SK-N-SH (cell line): ENCODE data around the gene ONECUT1. TPM values are rescaled to one million over a fixed set of nuclear protein-coding genes. Genes with fewer than 3 reads are reported as not detected.

Source experiments
- CTCF ChIA-PET: fragments of 300-600, 350-600 bp; formaldehyde crosslinking; extraction: SDS; loops from one replicate; lab custom pipeline; 2021; lab: Yijun Ruan, JAX
- POLR2A ChIA-PET: fragments of 350-600 bp; sonication (Branson Sonifier 250); formaldehyde crosslinking; extraction: SDS; loops from one replicate; lab custom pipeline; 2020; ENCODE audit warnings: antibody characterized with exemption, inconsistent platforms; lab: Yijun Ruan, JAX
- DNase-seq: peaks from one replicate; pipeline ENCODE4 v3.0.0; 2012
- H2AFZ ChIP-seq: fragments of 200-600 bp; sonication (generic); 2 replicates; pipeline ENCODE4 v1.8.1; 2016; ENCODE audit warnings: antibody characterized with exemption, mild to moderate bottlenecking, low read depth
- H3F3A ChIP-seq: fragments of 200-600 bp; sonication (generic); replicated peaks from 2 replicates; pipeline ENCODE3; 2016; ENCODE audit warnings: antibody characterized with exemption, mild to moderate bottlenecking; ENCODE audit not compliant: insufficient read depth
- H3K27ac ChIP-seq, 2 experiments: fragments of 200-500 bp in 1 of 2; fragments of 200-600 bp in 1 of 2; sonication (Bioruptor generic) in 1 of 2; sonication (generic), shearing (Covaris generic) in 1 of 2; 2 replicates each; pipeline versions ENCODE4 v1.5.1 to v1.6.1; 2014 to 2016; ENCODE audit warnings: low read depth in 2 of 2, inconsistent platforms in 1 of 2, low read length in 1 of 2, mild to moderate bottlenecking in 1 of 2, mixed read lengths in 1 of 2
- H3K27me3 ChIP-seq: fragments of 200-600 bp; sonication (generic), shearing (Covaris generic); 2 replicates; pipeline ENCODE4 v1.6.1; 2016; ENCODE audit warnings: mixed run types; ENCODE audit not compliant: insufficient read depth
- H3K36me3 ChIP-seq, 2 experiments: fragments of 200-500 bp in 1 of 2; fragments of 200-600 bp in 1 of 2; sonication (Bioruptor generic) in 1 of 2; sonication (generic) in 1 of 2; replicated peaks in 1 of 2; 2 replicates each; pipeline versions ENCODE3 to v1.5.1; 2014 to 2016; ENCODE audit warnings: low read length in 1 of 2, mild to moderate bottlenecking in 1 of 2; ENCODE audit not compliant: insufficient read depth in 2 of 2, control insufficient read depth in 1 of 2
- H3K4me1 ChIP-seq, 2 experiments: fragments of 200-500 bp in 1 of 2; fragments of 200-600 bp in 1 of 2; sonication (Bioruptor generic) in 1 of 2; sonication (generic), shearing (Covaris generic) in 1 of 2; 2 replicates each; pipeline versions ENCODE4 v1.5.1 to v1.6.1; 2014 to 2016; ENCODE audit warnings: low read depth in 1 of 2, low read length in 1 of 2, mixed run types in 1 of 2; ENCODE audit not compliant: insufficient read depth in 2 of 2, control insufficient read depth in 1 of 2
- H3K4me2 ChIP-seq: fragments of 200-600 bp; sonication (generic), shearing (Covaris generic); 2 replicates; pipeline ENCODE4 v1.6.1; 2017; ENCODE audit warnings: mixed run types
- H3K4me3 ChIP-seq, 2 experiments: fragments of 200-500 bp in 1 of 2; fragments of 200-600 bp in 1 of 2; sonication (Bioruptor generic) in 1 of 2; sonication (generic), shearing (Covaris generic) in 1 of 2; 2 replicates each; pipeline versions ENCODE4 v1.5.1 to v1.8.1; 2014 to 2016; ENCODE audit warnings: low read depth in 2 of 2, inconsistent platforms in 1 of 2, low read length in 1 of 2, mild to moderate bottlenecking in 1 of 2, mixed read lengths in 1 of 2, moderate library complexity in 1 of 2
- H3K79me2 ChIP-seq: fragments of 200-600 bp; sonication (generic); 2 replicates; pipeline ENCODE4 v1.8.1; 2017; ENCODE audit warnings: mild to moderate bottlenecking; ENCODE audit not compliant: insufficient read depth
- H3K9ac ChIP-seq: fragments of 200-600 bp; sonication (generic); 2 replicates; pipeline ENCODE4 v1.6.1; 2017; ENCODE audit warnings: mixed run types
- H3K9me2 ChIP-seq: fragments of 200-600 bp; sonication (generic); 2 replicates; pipeline ENCODE4 v1.6.1; 2017; ENCODE audit warnings: mixed run types
- H3K9me3 ChIP-seq: fragments of 200-600 bp; sonication (generic); 2 replicates; pipeline ENCODE4 v1.6.1; 2017; ENCODE audit warnings: mixed run types, mild to moderate bottlenecking, moderate library complexity
- H4K20me1 ChIP-seq: fragments of 200-600 bp; sonication (generic); 2 replicates; pipeline ENCODE4 v1.6.1; 2017; ENCODE audit warnings: mild to moderate bottlenecking, mixed run types; ENCODE audit not compliant: insufficient read depth
- ELF1 ChIP-seq: IDR thresholded peaks from 2 replicates; pipeline ENCODE4 v1.4.0; 2012
- FOSL2 ChIP-seq: IDR thresholded peaks from 2 replicates; pipeline ENCODE4 v1.4.0; 2012; ENCODE audit warnings: low read depth, mild to moderate bottlenecking, moderate library complexity, borderline replicate concordance
- IRF3 ChIP-seq: fragments of 150-350 bp; IDR thresholded peaks from 2 replicates; pipeline ENCODE4 v1.6.1; 2016; ENCODE audit warnings: mild to moderate bottlenecking, low read depth, low read length
- JUND ChIP-seq: IDR thresholded peaks from 2 replicates; pipeline ENCODE4 v1.4.0; 2012
- MEF2A ChIP-seq: IDR thresholded peaks from 2 replicates; pipeline ENCODE4 v1.4.0; 2012; ENCODE audit warnings: low read depth, borderline replicate concordance
- POLR2AphosphoS5 ChIP-seq: IDR thresholded peaks from 2 replicates; pipeline ENCODE4 v1.6.1; 2012; ENCODE audit warnings: low read depth, low read length
- RAD21 ChIP-seq: IDR thresholded peaks from 2 replicates; pipeline ENCODE4 v1.6.1; 2012; ENCODE audit warnings: mild to moderate bottlenecking, low read length
- RCOR1 ChIP-seq: fragments of 150-350 bp; IDR thresholded peaks from 2 replicates; pipeline ENCODE4 v1.6.1; 2017; ENCODE audit warnings: antibody characterized with exemption, low read length
- RFX5 ChIP-seq: IDR thresholded peaks from 2 replicates; pipeline ENCODE4 v1.6.1; 2012; ENCODE audit warnings: mild to moderate bottlenecking, improper control_type of control experiment, low read length
- RXRA ChIP-seq: IDR thresholded peaks from 2 replicates; pipeline ENCODE4 v1.4.0; 2012; ENCODE audit warnings: low read depth, mild to moderate bottlenecking, borderline replicate concordance
- SIN3A ChIP-seq: IDR thresholded peaks from 2 replicates; pipeline ENCODE4 v1.6.1; 2012; ENCODE audit warnings: low read depth, mild to moderate bottlenecking, low read length, moderate library complexity, borderline replicate concordance
- TCF12 ChIP-seq: IDR thresholded peaks from 2 replicates; pipeline ENCODE4 v1.4.0; 2012
- WGBS: methylation state at CpG from one replicate; pipeline ENCODE4 v1.1.6; 2017; ENCODE audit warnings: low lambda C conversion rate; 5-methylcytosine and 5-hydroxymethylcytosine counted together
- polyA plus RNA-seq, 3 experiments: library from polyadenylated mRNA; depleted of rRNA; stranded (reverse); fragments of >200 nt; gene quantifications; 2 replicates each; pipeline ENCODE4 v1.2.3, GENCODE V29; 2012
- TF ChIP-seq, protein P1 (sequence below): IDR thresholded peaks from 2 replicates; pipeline ENCODE4; 2012

ONECUT1 gene
- polyA plus RNA-seq, 1 of the 3 experiments (the other 2 are of a cell fraction): not detected

DNA sequence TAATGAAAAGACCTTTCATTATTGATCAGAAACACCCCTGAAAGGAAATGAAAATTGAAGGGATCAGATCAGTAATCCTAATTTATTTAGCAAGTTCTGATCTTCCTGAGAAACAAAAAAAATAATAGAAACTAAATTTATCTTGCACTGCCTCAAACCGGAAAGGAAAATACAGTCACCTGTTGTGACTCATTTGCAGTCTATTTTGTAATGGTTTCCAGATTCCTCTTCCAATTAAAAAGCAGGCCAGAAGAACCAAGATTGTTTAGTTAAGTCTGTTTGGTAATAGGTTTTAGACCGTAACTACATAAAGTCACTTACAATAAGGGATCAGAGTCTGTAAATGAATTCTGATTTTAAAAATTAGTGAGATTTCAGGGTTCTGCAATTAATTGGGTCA, 61.2 kb downstream of the ONECUT1 start:
- H3F3A ChIP-seq: peaks cover 2% of the 10 kb centered on the region
- ChIA-PET CTCF (interaction anchor here (0.6 to 1.7 kb wide), 4 partner anchors 18 to 608 kb away, joined by 3 to 5 read pairs (median 3); no protein-coding TSS in a partner anchor), POLR2A (no interaction called here)
- peak; percentile 5 for DNase-seq
- no peaks in the 10 kb centered on the region for H3K36me3 ChIP-seq
- H3K4me2 ChIP-seq: peak overlapping the region; percentile 48
- TF ChIP-seq TCF12 (peak; percentile 91), POLR2AphosphoS5 (peak; percentile 49; the same call in 1 of the 2 replicates), IRF3 (no peak), RCOR1 (0 out of 2 replicates have a peak, but pooled peaks have one; percentile 25), MEF2A (0 out of 2 replicates have a peak, but pooled peaks have one; percentile 40), FOSL2 (peak; percentile 76), RFX5 (no peak), JUND (peak; percentile 71)
- TF ChIP-seq, protein P1, sequence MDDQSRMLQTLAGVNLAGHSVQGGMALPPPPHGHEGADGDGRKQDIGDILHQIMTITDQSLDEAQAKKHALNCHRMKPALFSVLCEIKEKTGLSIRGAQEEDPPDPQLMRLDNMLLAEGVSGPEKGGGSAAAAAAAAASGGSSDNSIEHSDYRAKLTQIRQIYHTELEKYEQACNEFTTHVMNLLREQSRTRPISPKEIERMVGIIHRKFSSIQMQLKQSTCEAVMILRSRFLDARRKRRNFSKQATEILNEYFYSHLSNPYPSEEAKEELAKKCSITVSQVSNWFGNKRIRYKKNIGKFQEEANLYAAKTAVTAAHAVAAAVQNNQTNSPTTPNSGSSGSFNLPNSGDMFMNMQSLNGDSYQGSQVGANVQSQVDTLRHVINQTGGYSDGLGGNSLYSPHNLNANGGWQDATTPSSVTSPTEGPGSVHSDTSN: peak; percentile 27; the same call in 1 of the 2 replicates
- TF ChIP-seq, all 33 proteins: peak for 7
- no peaks in the 10 kb centered on the region for H4K20me1 ChIP-seq
- no peaks in the 10 kb centered on the region for H3K79me2 ChIP-seq
- no peaks in the 10 kb centered on the region for H3K27me3 ChIP-seq
- no peak overlapping the region for H2AFZ ChIP-seq
- H3K9me2 ChIP-seq: no peaks in the 10 kb centered on the region
- H3K27ac ChIP-seq: peak overlapping the region; percentile 25 to 31; a peak in 2 of 4 replicates
- H3K9ac ChIP-seq: no peak overlapping the region
- no peak overlapping the region for H3K4me3 ChIP-seq
- H3K9me3 ChIP-seq: no peaks in the 10 kb centered on the region
- WGBS: 14% methylated on average over 2 of the region's 2 CpGs
- peaks cover 4 to 18% of the 10 kb centered on the region in 2 experiments for H3K4me1 ChIP-seq

DNA sequence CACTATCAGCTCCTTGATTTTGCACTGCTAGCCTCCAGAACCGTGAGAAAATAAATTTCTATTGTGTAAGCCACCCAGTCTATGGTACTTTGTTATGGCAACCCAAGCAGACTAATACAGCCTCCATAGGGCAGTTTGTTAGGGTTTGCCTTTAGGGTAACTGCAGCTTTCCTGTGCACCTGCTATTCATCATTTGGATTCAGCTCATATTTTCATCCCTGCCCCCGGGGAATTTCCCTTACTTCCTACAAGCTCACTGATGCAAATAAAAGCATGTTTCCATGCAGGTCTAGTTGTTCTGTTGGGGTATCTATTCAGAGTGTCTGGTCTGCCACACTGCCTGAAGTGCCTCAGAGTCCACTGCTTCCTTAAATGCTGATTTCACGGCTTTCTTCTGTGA, 62.3 kb downstream of the ONECUT1 start:
- H3K9me3 ChIP-seq: no peaks in the 10 kb centered on the region
- peaks cover 4 to 18% of the 10 kb centered on the region in 2 experiments for H3K4me1 ChIP-seq
- 88% methylated on average over 3 of the region's 3 CpGs for WGBS
- CTCF ChIA-PET: interaction anchor here (1.2 to 1.7 kb wide), 2 partner anchors 397 to 471 kb away, joined by 3 to 5 read pairs; no protein-coding TSS in a partner anchor
- H3K79me2 ChIP-seq: no peaks in the 10 kb centered on the region
- H3K4me2 ChIP-seq: no peak overlapping the region
- H3F3A ChIP-seq: peaks cover 2% of the 10 kb centered on the region
- H3K27ac ChIP-seq: no peak overlapping the region
- H3K9ac ChIP-seq: no peak overlapping the region
- no peak for DNase-seq
- TF ChIP-seq ELF1: no peak
- TF ChIP-seq RXRA: no peak
- TF ChIP-seq JUND: no peak
- TF ChIP-seq SIN3A: no peak
- no peak for TF ChIP-seq RAD21
- TF ChIP-seq, all 33 proteins: peak for 0
- Histone ChIP-seq H4K20me1 (no peaks in the 10 kb centered on the region), H3K27me3 (no peaks in the 10 kb centered on the region), H3K4me3 (no peak overlapping the region), H3K36me3 (no peaks in the 10 kb centered on the region), H3K9me2 (no peaks in the 10 kb centered on the region), H2AFZ (no peak overlapping the region)
- POLR2A ChIA-PET: no interaction called here
